ENCODE results near the gene ZNF217. TPM values are rescaled to one million over a fixed set of nuclear protein-coding genes. Genes with fewer than 3 reads are reported as not detected.
A peak's percentile ranks its signal among the peaks of the same experiment; 100 is the strongest.
"Not testable (repeated sequence)": the region's sequence is repeated elsewhere in the genome, so short reads cannot be mapped to it uniquely, and the experiment has no call there.

Gene ZNF217
- total RNA-seq, 2 donors from 2014 or later: 7.6 to 13.8 TPM

DNA sequence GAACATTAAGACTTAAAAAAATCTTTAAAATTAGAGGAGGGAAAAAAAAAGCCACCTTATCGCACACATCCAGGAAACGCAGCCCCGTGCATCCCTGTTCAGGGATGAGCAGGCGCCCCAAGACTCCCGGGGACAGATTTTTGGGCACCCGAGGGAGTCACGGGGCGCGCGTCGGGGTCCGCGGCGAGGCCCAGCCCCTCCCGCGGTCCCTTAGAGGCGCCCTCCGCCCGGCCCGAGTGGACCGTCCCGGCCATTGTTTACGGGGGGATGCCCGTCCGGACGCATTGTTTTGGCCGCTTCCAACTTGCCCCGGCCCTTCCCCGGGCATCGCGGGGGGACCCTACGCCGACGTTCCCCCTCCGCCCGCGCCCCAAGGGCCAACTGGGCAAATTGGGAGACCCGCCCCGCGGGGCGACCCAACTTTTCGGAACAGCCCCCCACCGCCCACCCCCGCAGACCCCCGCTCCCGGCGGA, 610 bp downstream of the ZNF217 start:
- no peaks in the 10 kb centered on the region for H3K9me3 ChIP-seq
- H3K27ac ChIP-seq: peak overlapping the region; percentile 98 to 99

DNA sequence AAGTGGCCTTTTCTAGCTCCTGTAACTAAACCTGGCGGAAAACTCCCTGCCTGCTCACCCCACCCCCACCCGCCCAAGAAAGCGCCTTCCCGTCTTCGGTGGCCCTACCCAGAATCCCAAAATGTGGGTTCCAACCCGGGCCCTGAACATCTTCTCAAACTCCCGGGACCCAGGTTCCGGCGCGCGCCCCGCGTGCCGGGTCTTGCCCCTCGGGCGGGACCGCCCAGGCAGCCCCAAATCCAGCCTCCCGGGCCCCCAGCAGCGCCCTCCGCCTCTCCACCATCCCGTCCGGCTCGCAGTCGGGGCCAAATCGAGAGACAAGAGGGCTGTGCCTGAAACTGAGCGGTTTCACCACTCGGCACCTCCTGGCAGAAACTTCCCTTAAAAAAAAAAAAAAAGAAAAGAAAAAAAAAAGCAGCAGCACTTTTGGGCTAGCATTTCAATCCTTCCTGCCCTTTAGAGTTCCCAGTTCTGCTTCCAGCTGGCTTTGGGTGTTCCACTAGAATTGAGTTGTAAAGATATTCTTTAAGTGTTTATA, 1.1 kb downstream of the ZNF217 start:
- peaks cover 0 to 19% of the 10 kb centered on the region in 2 donors for H3K4me1 ChIP-seq
- peak; percentile 75 for DNase-seq (ENCODE audit: low spot score)

More for the DNA sequence above, 610 bp downstream of the ZNF217 start:
- Histone ChIP-seq H3K36me3 (no peaks in the 10 kb centered on the region), H3K27me3 (no peaks in the 10 kb centered on the region), H3K4me3 (peak overlapping the region; percentile 90 to 91), H3K4me1 (peaks cover 0 to 19% of the 10 kb centered on the region in 2 donors)
- peak; percentile 59 for DNase-seq (ENCODE audit: low spot score)
- TF ChIP-seq, protein P1, sequence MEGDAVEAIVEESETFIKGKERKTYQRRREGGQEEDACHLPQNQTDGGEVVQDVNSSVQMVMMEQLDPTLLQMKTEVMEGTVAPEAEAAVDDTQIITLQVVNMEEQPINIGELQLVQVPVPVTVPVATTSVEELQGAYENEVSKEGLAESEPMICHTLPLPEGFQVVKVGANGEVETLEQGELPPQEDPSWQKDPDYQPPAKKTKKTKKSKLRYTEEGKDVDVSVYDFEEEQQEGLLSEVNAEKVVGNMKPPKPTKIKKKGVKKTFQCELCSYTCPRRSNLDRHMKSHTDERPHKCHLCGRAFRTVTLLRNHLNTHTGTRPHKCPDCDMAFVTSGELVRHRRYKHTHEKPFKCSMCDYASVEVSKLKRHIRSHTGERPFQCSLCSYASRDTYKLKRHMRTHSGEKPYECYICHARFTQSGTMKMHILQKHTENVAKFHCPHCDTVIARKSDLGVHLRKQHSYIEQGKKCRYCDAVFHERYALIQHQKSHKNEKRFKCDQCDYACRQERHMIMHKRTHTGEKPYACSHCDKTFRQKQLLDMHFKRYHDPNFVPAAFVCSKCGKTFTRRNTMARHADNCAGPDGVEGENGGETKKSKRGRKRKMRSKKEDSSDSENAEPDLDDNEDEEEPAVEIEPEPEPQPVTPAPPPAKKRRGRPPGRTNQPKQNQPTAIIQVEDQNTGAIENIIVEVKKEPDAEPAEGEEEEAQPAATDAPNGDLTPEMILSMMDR (IDR thresholded peaks at IDR 0.05): no peak

DNA sequence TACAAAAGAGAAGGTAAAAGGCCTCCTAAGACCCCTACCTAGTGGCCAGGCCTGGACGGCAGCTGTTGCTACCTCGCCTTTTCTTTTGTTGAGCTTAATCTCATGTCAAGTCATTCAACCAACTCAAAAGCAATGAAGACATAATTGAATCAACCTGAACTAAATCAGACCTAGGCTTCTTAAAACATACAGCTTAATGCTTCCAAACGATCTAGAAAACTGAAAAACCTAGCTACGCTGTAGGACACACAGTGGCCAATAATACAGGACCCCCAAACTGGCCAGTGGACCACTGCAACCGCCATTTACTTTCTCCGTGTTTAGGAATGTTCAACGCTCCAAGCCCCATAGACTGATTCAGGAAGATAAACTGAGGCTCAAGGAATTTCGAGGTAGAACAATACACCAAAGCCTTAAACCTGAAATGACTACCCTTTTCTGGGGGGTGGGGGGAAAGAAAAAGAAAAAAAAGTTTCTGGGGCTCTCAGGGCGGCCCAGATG, 1.6 kb downstream of the ZNF217 start:
- DNase-seq (ENCODE audit: low spot score): peak; percentile 48
- not testable (repeated sequence) for H3K27me3 ChIP-seq, H3K9me3 ChIP-seq, H3K36me3 ChIP-seq
- Histone ChIP-seq H3K4me1 (peaks cover 0 to 19% of the 10 kb centered on the region in 2 donors), H3K27ac (peak overlapping the region; percentile 98 to 99), H3K4me3 (peak overlapping the region; percentile 90 to 91)

More for the DNA sequence above, 1.1 kb downstream of the ZNF217 start:
- Histone ChIP-seq H3K27ac (peak overlapping the region; percentile 98 to 99), H3K4me3 (peak overlapping the region; percentile 90 to 91)
- H3K9me3 ChIP-seq, H3K36me3 ChIP-seq, H3K27me3 ChIP-seq: not testable (repeated sequence)

DNA sequence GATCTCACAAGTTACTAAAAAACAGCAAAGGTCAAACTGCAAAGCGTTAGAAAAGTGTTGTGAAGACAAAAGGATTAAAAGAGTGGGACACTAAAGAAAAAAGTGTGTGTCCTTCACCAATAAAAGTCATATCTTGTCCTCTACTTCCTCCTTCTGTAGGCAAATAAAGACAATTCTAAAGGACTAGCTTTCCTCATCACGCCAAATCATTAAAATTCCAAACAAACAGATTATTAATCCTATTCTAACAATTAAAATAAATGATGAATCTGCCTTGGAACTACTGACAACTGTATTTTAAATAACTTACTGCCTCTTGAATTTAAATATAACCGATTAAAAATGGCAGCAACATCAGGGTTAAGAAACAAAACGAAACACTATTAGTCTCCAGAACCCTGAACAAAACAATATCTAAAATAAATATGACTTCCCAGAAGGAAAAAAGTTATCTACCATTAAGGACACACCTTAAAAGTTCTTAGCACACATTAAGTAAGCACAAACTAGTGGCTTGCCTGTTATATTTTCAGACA, 2.4 kb downstream of the ZNF217 start:
- H3K27me3 ChIP-seq: not testable (repeated sequence)

DNA sequence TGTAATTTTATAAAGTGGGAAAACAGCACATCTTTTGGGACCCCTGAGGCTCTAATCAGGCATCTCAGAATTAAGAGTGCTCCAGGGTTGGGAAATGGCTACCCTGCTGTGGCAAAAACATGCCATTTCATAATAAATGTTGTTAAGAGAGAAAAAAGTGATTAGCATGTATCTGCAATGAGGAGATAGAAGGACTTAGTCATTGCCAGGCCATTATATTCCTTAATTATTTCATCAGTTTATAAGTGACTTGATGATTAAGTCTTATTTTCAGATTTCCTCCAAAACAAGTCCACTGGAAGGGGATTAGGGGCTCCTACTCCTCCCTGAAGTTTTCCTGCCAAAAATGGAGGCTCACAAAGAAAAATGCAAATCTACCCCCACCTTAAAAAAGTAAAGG, 3.0 kb downstream of the ZNF217 start:
- Histone ChIP-seq H3K4me3 (peak overlapping the region in 1 of 2 donors; percentile 3), H3K4me1 (peaks cover 0 to 27% of the 10 kb centered on the region in 2 donors), H3K27ac (peak overlapping the region; percentile 98 to 99)
- not testable (repeated sequence) for H3K27me3 ChIP-seq; H3K9me3 ChIP-seq; DNase-seq (ENCODE audit: low spot score); H3K36me3 ChIP-seq

More for the DNA sequence above, 2.4 kb downstream of the ZNF217 start:
- DNase-seq (ENCODE audit: low spot score); H3K36me3 ChIP-seq; H3K9me3 ChIP-seq: not testable (repeated sequence)
- peaks cover 0 to 21% of the 10 kb centered on the region in 2 donors for H3K4me1 ChIP-seq
- H3K27ac ChIP-seq: peak overlapping the region; percentile 98 to 99
- peak overlapping the region; percentile 1 to 90 for H3K4me3 ChIP-seq

DNA sequence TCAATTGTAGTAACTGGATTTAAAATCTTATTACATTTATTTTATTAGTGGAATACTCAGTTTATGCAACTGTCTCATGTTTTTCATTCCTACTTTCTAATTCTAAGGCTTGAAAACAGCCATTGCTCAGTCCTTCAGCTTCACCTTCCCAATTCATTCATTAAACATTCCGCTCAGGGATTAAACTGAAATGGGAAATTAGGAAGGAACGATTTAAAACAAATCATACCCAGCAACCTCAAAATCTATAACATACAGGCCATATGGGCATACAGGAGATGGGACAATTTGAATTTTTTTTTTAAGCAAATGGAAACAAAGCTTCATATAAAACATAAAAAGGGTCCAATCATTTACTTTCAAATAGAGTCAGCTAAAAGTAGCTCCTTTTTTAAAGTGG, 3.5 kb downstream of the ZNF217 start:
- H3K9me3 ChIP-seq; H3K27me3 ChIP-seq; H3K4me3 ChIP-seq; H3K36me3 ChIP-seq; DNase-seq (ENCODE audit: low spot score): not testable (repeated sequence)
- H3K27ac ChIP-seq: peak overlapping the region; percentile 98 to 99
- H3K4me1 ChIP-seq: peaks cover 0 to 29% of the 10 kb centered on the region in 2 donors

DNA sequence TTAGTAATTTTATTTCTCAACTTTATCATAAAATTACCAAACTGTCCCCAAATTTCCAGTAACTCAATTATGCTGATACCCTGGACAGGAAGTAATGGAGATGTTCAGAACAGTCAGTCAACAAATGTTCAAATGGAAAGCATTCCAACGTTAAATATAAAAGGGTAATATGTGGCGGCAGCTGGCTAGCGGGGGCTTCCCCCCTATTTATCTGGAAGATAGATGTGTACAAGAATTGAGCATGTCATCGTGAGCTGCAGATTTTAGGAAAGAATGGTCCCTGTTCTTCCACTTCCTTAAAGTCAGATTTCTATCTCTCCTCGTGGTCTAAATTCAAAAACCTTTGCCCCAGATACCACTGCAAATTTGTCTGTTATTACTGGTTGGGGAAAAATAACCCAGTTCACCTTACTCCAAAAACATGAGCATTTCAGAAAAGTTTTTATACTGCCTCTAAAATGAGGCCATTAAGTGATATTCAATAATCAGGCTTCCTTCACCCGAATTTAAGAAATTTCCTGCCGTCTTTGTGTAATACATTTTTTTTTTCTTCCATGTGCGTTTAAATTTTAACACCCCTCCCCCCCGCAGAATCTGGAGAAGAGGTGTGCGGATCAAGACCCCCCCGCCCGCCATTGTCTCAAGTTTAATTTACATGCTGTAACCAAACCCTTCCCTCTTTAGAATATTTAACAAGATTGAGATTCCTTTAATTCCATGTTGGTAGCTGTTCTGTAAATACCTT, 4.1 kb downstream of the ZNF217 start:
- H3K27ac ChIP-seq: peak overlapping the region; percentile 98 to 99
- peak; percentile 50 for DNase-seq (ENCODE audit: low spot score)
- H3K9me3 ChIP-seq, H3K36me3 ChIP-seq, H3K27me3 ChIP-seq: not testable (repeated sequence)
- H3K4me1 ChIP-seq: peaks cover 0 to 29% of the 10 kb centered on the region in 2 donors
- peak overlapping the region; percentile 0 to 20 for H3K4me3 ChIP-seq

DNA sequence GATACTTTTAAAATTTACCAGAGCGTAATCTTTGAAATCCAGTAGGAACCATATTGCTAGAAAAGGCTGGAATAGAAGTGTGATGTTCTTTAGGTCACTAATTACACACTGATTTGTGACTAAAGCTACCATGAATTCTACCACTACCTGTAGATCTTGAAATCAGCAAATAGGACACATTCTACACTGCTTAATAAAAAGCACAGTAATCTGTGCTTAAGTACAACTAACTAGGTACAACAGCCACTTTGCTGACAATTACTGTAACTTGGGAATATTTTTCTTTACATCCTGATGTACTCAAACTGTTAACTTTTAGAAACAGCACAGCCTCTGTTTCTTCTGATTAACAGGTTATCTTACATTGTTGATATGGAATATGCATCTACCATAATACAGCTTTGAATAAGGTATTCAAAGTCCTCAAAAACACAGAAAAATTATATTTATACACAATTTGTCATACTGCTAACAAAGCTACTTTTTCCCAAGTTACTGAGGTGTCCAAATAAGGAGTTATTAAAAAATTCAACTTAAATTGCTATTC, 6.4 kb downstream of the ZNF217 start:
- not testable (repeated sequence) for H3K27me3 ChIP-seq; DNase-seq (ENCODE audit: low spot score); H3K36me3 ChIP-seq; H3K4me3 ChIP-seq; H3K9me3 ChIP-seq
- peak overlapping the region in 1 of 2 donors; percentile 7 for H3K27ac ChIP-seq
- H3K4me1 ChIP-seq: peaks cover 0 to 37% of the 10 kb centered on the region in 2 donors

DNA sequence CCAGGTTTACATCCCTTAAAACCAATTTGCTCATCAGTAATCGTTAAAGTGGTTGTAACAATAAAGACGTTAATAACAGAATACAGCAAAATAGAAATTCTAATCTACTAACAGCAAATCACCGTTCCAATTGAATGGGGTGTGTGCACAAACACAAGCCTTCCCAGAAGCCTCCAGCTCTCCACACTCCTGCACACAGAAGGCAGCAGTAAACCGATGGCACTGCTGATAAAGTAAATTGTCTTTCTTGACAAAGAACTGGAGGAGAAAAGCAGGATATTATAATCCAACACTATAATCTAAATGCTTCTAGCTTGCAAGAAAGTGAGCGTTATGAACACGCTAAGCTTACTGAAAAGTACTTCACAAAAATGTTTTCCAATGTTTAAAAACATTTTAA, 7.0 kb downstream of the ZNF217 start:
- Histone ChIP-seq H3K36me3 (peaks cover 14% of the 10 kb centered on the region), H3K4me3 (no peak overlapping the region), H3K9me3 (no peaks in the 10 kb centered on the region), H3K27me3 (no peaks in the 10 kb centered on the region), H3K4me1 (peaks cover 0 to 43% of the 10 kb centered on the region in 2 donors), H3K27ac (peak overlapping the region; percentile 42 to 51)
- TF ChIP-seq, protein P1 (IDR thresholded peaks at IDR 0.05): no peak
- DNase-seq (ENCODE audit: low spot score): no peak

DNA sequence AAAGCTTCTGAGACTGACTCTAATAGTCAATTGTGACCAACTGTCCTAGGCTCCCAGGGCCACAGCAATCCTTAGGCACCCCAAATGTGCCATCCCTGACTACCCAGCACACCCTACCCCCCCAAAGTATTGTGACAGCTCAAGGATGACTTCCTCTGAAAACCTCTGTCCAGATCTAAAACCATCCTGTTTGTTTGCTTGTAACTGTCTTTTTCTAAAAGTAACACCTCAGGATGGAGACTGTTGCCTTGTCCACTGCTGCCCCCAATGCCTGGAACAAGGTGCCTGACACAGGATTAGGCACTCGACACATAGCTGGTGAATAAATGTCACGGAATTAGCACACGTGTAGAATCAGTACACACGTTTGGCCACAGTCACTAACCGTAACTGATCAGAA, 7.7 kb downstream of the ZNF217 start:
- H3K27me3 ChIP-seq; DNase-seq (ENCODE audit: low spot score); H3K4me3 ChIP-seq; H3K9me3 ChIP-seq: not testable (repeated sequence)
- Histone ChIP-seq H3K36me3 (peaks cover 21% of the 10 kb centered on the region), H3K27ac (peak overlapping the region; percentile 42 to 51), H3K4me1 (peaks cover 0 to 50% of the 10 kb centered on the region in 2 donors)

DNA sequence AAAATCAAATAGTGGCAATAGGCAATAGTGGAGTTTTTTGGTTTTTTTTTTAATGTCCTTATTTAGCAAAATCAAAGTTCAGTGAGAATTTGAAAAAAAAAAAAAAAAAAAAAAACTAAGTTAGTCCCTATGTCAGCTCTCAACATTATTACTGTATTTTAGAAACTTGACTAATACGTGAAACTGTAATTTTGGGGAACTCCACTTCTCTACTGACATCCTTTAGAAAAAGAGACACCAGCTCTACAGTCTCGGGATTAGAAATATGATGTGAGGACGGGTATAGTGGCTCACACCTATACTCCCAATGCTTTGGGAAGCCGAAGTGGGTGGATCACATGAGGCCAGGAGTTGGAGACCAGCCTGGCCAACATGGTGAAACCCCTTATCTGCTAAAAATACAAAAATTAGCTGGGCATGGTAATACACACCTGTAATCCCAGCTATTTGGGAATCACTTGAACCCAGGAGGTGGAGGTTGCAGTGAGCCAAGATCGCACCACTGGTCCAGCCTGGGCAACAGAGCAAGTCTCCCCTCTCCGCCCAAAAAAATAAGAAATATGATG, 8.6 kb downstream of the ZNF217 start:
- not testable (repeated sequence) for H3K9me3 ChIP-seq, H3K4me3 ChIP-seq, H3K27me3 ChIP-seq
- peaks cover 0 to 53% of the 10 kb centered on the region in 2 donors for H3K4me1 ChIP-seq
- peaks cover 22% of the 10 kb centered on the region for H3K36me3 ChIP-seq
- peak; percentile 28 for DNase-seq (ENCODE audit: low spot score)
- peak overlapping the region in 1 of 2 donors; percentile 51 for H3K27ac ChIP-seq

DNA sequence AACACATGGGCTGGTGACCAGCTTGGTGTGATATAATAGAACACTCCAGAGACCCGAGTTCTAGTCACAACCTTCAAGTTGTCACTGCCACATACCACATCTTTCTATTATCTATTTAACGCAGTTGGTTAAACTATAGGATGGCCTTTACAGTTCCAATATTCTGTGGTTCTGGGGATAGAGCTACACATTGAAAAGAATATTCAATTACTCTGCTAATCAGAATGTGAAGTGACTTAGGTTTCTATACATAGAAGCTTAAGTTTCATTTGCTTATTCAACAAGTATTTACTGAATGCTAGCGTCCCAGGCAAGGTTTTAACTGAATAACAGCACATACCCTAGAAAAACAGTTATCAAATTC, 9.1 kb downstream of the ZNF217 start:
- H3K4me1 ChIP-seq: peaks cover 0 to 53% of the 10 kb centered on the region in 2 donors
- peak overlapping the region in 1 of 2 donors; percentile 67 for H3K27ac ChIP-seq
- peaks cover 22% of the 10 kb centered on the region for H3K36me3 ChIP-seq
- not testable (repeated sequence) for H3K9me3 ChIP-seq; DNase-seq (ENCODE audit: low spot score); H3K4me3 ChIP-seq; H3K27me3 ChIP-seq

All from right atrium auricular region (tissue), 2 donors.